GM11168 (cell line): ENCODE results near the gene TPM4.
"Not testable (repeated sequence)": the region's sequence is repeated elsewhere in the genome, so short reads cannot be mapped to it uniquely, and the experiment has no call there.

Experiments used
- in situ Hi-C: fragments of 300-500 bp; cut with MboI; formaldehyde crosslinking; loops from one replicate; pipeline ENCODE4 v1.12.0; 2022; ENCODE audit warnings: low sequenced_read_pairs; ENCODE audit not compliant: unreplicated experiment

TPM4 gene

GRCh38 chr19:16119075-16119857, 43.0 kb downstream of the TPM4 start:
- in situ Hi-C loops: not testable (repeated sequence)

- in situ Hi-C loops: no loop called here
These were observed 44.8 kb downstream of the TPM4 start for GRCh38 chr19:16121141-16121540.

GRCh38 chr19:16121967-16122366, 45.7 kb downstream of the TPM4 start:
- in situ Hi-C loops: no loop called here

GRCh38 chr19:16124953-16125352, 48.7 kb downstream of the TPM4 start:
- in situ Hi-C loops: no loop called here

GRCh38 chr19:16125737-16126495, 49.6 kb downstream of the TPM4 start:
- in situ Hi-C loops: no loop called here

GRCh38 chr19:16127080-16127479, 50.8 kb downstream of the TPM4 start:
- in situ Hi-C loops: no loop called here

- in situ Hi-C loops: no loop called here
These were observed 51.6 kb downstream of the TPM4 start for GRCh38 chr19:16127776-16128371.

- in situ Hi-C loops: loop anchor here (5.0 kb wide), 1 partner anchor 51 kb away; no protein-coding TSS in a partner anchor
These were observed 55.4 kb downstream of the TPM4 start for GRCh38 chr19:16131648-16132047.

GRCh38 chr19:16133818-16134217, 57.5 kb downstream of the TPM4 start:
- in situ Hi-C loops: loop anchor here (5.0 kb wide), 1 partner anchor 48 kb away; no protein-coding TSS in a partner anchor

GRCh38 chr19:16134510-16134909, 58.2 kb downstream of the TPM4 start:
- in situ Hi-C loops: loop anchor here (5.0 kb wide), 1 partner anchor 48 kb away; no protein-coding TSS in a partner anchor

- in situ Hi-C loops: no loop called here
These were observed 59.3 kb downstream of the TPM4 start for GRCh38 chr19:16135430-16136127.

- in situ Hi-C loops: no loop called here
These were observed 60.1 kb downstream of the TPM4 start for GRCh38 chr19:16136185-16136999.

GRCh38 chr19:16139752-16140151, 63.5 kb downstream of the TPM4 start:
- in situ Hi-C loops: no loop called here

GRCh38 chr19:16141043-16141442, 64.7 kb downstream of the TPM4 start:
- in situ Hi-C loops: no loop called here

- in situ Hi-C loops: no loop called here
These were observed 65.8 kb downstream of the TPM4 start for GRCh38 chr19:16142032-16142580.

- in situ Hi-C loops: no loop called here
These were observed 67.3 kb downstream of the TPM4 start, which contains the start of gene HSH2D for GRCh38 chr19:16143399-16144215. HSH2D (plus strand) TSS chr19:16143685; CDS start chr19:16148751, 5,066 bp downstream.

- in situ Hi-C loops: no loop called here
These were observed 67.9 kb downstream of the TPM4 start for GRCh38 chr19:16144216-16144581.

GRCh38 chr19:16146112-16146511, 69.8 kb downstream of the TPM4 start:
- in situ Hi-C loops: no loop called here
